ENCODE measurements around the gene VPS39. TPM values are rescaled to one million over a fixed set of nuclear protein-coding genes. Genes with fewer than 3 reads are reported as not detected.

Gene VPS39
- total RNA-seq, 1 experiment from 2014 or later, result 46.9 TPM

- Histone ChIP-seq H3K9me3 (ENCODE audit: low read depth, low read length, poor library complexity, severe bottlenecking) (no peaks in the 10 kb centered on the region), H3K4me3 (ENCODE audit: low read depth, low read length, poor library complexity, severe bottlenecking) (no peak overlapping the region), H3K36me3 (ENCODE audit: insufficient read depth, low read length, poor library complexity, severe bottlenecking) (no peaks in the 10 kb centered on the region), H3K27me3 (replicated peaks; ENCODE audit: insufficient read depth, low read depth, low read length, poor library complexity) (no peaks in the 10 kb centered on the region), H3K4me1 (ENCODE audit: insufficient read depth, low read length, poor library complexity, severe bottlenecking) (peaks cover 7% of the 10 kb centered on the region), H3K27ac (ENCODE audit: low read depth, low read length, poor library complexity, severe bottlenecking) (no peak overlapping the region)
- BruUV-seq (replicated peaks), result no TSS peak
- POLR2A ChIA-PET (ENCODE audit: low non-redundant PET), result no interaction called here
- TF ChIP-seq EZH2 (IDR thresholded peaks at IDR 0.05; ENCODE audit: borderline replicate concordance, low read depth, low read length, poor library complexity, severe bottlenecking) (no peak), CTCF (conservative IDR thresholded peaks at IDR 0.05; ENCODE audit: low read depth, low read length) (no peak)
- CTCF ChIA-PET, result no interaction called here
- no peak for DNase-seq (ENCODE audit: low spot score)
- intact Hi-C loops (cut with micrococcal nuclease; ENCODE audit: unreplicated experiment), result loop anchor here (2.0 kb wide), 1 partner anchor 70 kb away; no protein-coding TSS in a partner anchor
Measured at GRCh38 chr15:42136513-42136912, 71.6 kb downstream of the VPS39 start.

DNA sequence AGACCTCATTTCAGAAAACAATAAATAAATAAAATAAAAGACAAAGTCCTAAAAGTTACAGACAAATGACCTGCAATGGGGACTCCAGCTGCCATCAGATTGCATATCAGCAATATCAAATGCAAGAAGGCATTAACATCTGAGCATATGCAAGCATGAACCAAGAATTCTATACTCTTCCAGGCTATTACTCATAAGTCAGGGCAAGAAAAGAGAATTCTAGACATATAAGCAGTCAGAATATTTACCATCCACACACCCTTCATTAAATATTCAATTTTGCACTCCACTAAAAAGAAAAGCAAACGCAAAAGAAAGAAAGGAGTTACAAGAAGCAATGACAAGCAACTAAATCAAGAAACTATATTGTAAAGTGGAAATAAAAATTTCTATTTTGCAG lies 72.8 kb downstream of the VPS39 start:
- intact Hi-C loops (cut with micrococcal nuclease; ENCODE audit: unreplicated experiment), result no loop called here
- ChIA-PET CTCF (no interaction called here), POLR2A (ENCODE audit: low non-redundant PET) (no interaction called here)
- H3K4me1 ChIP-seq (ENCODE audit: insufficient read depth, low read length, poor library complexity, severe bottlenecking), result peaks cover 18% of the 10 kb centered on the region
- no TSS peak for BruUV-seq (replicated peaks)
- no peaks in the 10 kb centered on the region for H3K27me3 ChIP-seq (replicated peaks; ENCODE audit: insufficient read depth, low read depth, low read length, poor library complexity)
- DNase-seq (ENCODE audit: low spot score), result no peak
- H3K4me3 ChIP-seq (ENCODE audit: low read depth, low read length, poor library complexity, severe bottlenecking), result no peak overlapping the region
- TF ChIP-seq CTCF (conservative IDR thresholded peaks at IDR 0.05; ENCODE audit: low read depth, low read length) (no peak), EZH2 (IDR thresholded peaks at IDR 0.05; ENCODE audit: borderline replicate concordance, low read depth, low read length, poor library complexity, severe bottlenecking) (no peak)
- H3K9me3 ChIP-seq (ENCODE audit: low read depth, low read length, poor library complexity, severe bottlenecking), result no peaks in the 10 kb centered on the region
- no peak overlapping the region for H3K27ac ChIP-seq (ENCODE audit: low read depth, low read length, poor library complexity, severe bottlenecking)
- H3K36me3 ChIP-seq (ENCODE audit: insufficient read depth, low read length, poor library complexity, severe bottlenecking), result no peaks in the 10 kb centered on the region

DNA sequence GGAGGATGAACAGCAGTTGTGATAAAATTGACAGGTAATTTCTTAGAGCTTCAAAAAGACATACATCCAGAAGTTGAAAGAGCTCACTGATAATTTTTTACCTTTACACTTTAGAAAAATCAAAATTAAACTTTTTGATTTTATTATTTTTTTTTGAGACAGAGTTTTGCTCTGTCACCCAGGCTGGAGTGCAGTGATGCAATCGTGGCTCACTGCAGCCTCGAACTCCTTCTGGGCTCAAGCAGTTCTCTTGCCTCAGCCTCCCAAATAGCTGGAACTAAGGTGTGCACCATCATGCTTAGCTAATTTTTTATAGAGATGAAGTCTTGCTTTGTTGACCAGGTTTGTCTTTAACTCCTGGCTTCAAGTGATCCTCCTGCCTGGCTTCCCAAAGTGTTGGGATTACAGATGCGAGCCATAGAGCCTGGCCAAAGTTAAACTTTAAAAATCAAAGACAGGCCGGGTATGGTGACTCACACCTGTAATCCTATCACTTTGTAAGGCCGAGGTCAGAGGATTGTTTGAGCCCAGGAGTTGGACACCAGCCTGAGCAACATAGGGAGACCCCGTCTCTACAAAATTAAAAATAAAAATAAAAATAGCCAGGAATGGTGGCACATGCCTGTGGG lies 73.4 kb downstream of the VPS39 start:
- no TSS peak for BruUV-seq (replicated peaks)
- no peak for DNase-seq (ENCODE audit: low spot score)
- intact Hi-C loops (cut with micrococcal nuclease; ENCODE audit: unreplicated experiment), result loop anchor here (5.0 kb wide), 2 partner anchors 52 to 147 kb away; no protein-coding TSS in a partner anchor
- Histone ChIP-seq H3K36me3 (ENCODE audit: insufficient read depth, low read length, poor library complexity, severe bottlenecking) (no peaks in the 10 kb centered on the region), H3K27me3 (replicated peaks; ENCODE audit: insufficient read depth, low read depth, low read length, poor library complexity) (no peaks in the 10 kb centered on the region), H3K4me3 (ENCODE audit: low read depth, low read length, poor library complexity, severe bottlenecking) (no peak overlapping the region), H3K4me1 (ENCODE audit: insufficient read depth, low read length, poor library complexity, severe bottlenecking) (peaks cover 18% of the 10 kb centered on the region), H3K9me3 (ENCODE audit: low read depth, low read length, poor library complexity, severe bottlenecking) (no peaks in the 10 kb centered on the region), H3K27ac (ENCODE audit: low read depth, low read length, poor library complexity, severe bottlenecking) (no peak overlapping the region)
- TF ChIP-seq CTCF (conservative IDR thresholded peaks at IDR 0.05; ENCODE audit: low read depth, low read length), result no peak
- POLR2A ChIA-PET (ENCODE audit: low non-redundant PET), result interaction anchor here (0.6 kb wide), 1 partner anchor 36 kb away, joined by 3 read pairs; no protein-coding TSS in a partner anchor
- CTCF ChIA-PET, result no interaction called here
